NB4 (cell line): ENCODE results near the gene PARD3.
A peak's percentile ranks its signal among the peaks of the same experiment; 100 is the strongest.
"Not testable (repeated sequence)": the region's sequence is repeated elsewhere in the genome, so short reads cannot be mapped to it uniquely, and the experiment has no call there.

Experiments used
- DNase-seq: peaks from one replicate; pipeline ENCODE4 v3.0.0; 2010; ENCODE audit warnings: low read depth
- H3K4me3 ChIP-seq: one replicate; pipeline ENCODE4 v1.5.1; 2011; ENCODE audit warnings: mild to moderate bottlenecking, low read depth, low read length, moderate library complexity
- CTCF ChIP-seq: IDR thresholded peaks from one replicate; pipeline ENCODE4 v1.5.1; 2012; ENCODE audit warnings: low read depth, low read length
- MYC ChIP-seq: IDR thresholded peaks from 2 replicates; pipeline ENCODE4 v1.6.1; 2011; ENCODE audit warnings: low read depth, low read length
- POLR2A ChIP-seq: IDR thresholded peaks from 2 replicates; pipeline ENCODE4 v1.6.1; 2011; ENCODE audit warnings: mild to moderate bottlenecking; ENCODE audit not compliant: insufficient read length; ENCODE audit errors: extremely low read depth
- TF ChIP-seq, protein P1 (sequence below): IDR thresholded peaks from 2 replicates; pipeline ENCODE4 v1.6.1; 2011; ENCODE audit warnings: low read depth, low read length

The PARD3 gene

GRCh38 chr10:34444223-34445183 is 370.6 kb downstream of the PARD3 start:
- H3K4me3 ChIP-seq: no peak overlapping the region
- no peak for TF ChIP-seq MYC
- no peak for DNase-seq

DNA sequence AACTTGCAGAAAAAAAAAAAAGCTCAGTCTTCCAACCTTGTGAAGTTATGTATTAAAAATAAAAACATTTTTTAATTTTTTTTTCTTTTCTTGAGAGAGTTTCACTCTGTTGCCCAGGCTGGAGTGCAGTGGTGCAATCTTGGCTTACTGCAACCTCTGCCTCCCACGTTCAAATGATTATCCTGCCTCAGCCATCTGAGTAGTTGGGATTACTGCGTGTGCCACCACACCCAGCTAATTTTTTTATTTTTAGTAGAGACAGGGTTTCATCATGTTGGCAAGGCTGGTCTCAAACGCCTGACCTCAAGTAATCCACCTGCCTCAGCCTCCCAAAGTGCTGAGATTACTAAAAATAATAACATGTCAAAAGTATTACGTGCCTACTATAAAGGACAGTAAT is 375.7 kb downstream of the PARD3 start:
- not testable (repeated sequence) for H3K4me3 ChIP-seq
- peak; percentile 1 for DNase-seq

- no peak for DNase-seq
- no peak for TF ChIP-seq MYC
- no peak for TF ChIP-seq CTCF
- TF ChIP-seq, protein P1, sequence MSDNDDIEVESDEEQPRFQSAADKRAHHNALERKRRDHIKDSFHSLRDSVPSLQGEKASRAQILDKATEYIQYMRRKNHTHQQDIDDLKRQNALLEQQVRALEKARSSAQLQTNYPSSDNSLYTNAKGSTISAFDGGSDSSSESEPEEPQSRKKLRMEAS: no peak
- no peak overlapping the region for H3K4me3 ChIP-seq
Measured at GRCh38 chr10:34438741-34439140, 376.4 kb downstream of the PARD3 start.

GRCh38 chr10:34437906-34438305 is 377.2 kb downstream of the PARD3 start:
- TF ChIP-seq MYC: no peak
- no peak for TF ChIP-seq CTCF
- TF ChIP-seq, protein P1: no peak
- TF ChIP-seq POLR2A: no peak
- H3K4me3 ChIP-seq: no peak overlapping the region
- DNase-seq: no peak

DNA sequence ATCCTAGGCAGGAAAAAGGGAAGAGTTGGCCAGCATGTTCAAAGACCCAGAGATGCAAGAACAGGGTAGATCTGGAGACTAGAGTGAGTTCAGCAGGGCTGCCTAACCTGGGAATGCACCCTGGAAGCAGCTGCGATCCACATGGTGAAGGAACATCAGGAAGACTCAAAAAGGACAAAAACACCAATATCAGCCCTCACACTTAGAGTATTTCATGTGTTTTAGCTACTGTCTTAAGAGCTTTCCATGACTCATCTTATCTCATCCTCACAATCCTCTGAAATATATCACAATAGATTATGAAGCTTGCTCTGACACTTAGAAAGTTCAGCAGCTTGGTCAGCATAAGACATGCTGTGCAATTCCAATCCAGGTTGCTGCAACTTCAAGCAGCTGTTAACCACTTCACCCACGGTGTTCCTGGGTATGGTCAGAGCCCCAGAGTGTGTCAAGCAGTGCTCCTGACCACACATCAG is 380.9 kb downstream of the PARD3 start:
- H3K4me3 ChIP-seq: no peak overlapping the region
- no peak for TF ChIP-seq CTCF
- TF ChIP-seq POLR2A: no peak
- TF ChIP-seq, protein P1: no peak
- TF ChIP-seq MYC: no peak
- peak; percentile 6 for DNase-seq

DNA sequence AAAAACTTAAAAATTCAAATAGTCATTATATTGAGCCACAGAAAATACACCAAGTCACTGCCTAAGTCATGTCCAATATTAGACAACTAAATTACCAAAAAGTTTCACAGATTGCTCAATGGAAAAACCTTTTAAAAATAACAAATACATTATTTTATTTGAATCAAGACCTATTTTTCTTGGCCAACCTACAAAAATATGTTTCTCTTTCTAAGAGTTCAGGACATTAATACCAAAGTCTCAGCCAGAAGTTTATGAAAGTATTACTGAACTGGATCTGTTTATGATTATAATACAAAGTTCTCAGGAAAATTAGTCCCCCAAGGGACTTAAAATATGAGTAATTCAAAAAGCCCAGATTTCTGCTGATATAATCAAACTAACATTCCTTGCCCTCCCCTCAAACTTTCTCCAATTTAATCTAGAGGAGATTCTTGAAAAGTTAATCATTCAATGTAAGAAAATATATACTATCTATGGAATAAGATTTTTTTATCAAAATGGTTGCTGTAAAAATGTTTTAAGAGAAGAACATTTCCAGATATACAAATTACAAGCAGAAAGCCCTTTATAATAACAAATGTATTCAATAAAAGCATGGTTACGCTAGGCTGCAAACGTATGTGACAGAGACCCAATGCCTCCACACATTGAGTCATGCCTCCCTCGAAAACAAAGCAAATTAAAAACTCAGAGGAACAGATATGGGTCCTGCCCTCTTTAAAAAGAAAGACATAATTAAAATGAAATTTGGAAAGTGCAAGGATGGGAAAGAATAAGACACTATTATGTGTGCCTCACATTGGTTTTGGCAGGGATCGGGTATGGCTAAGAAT is 381.6 kb downstream of the PARD3 start:
- no peak overlapping the region for H3K4me3 ChIP-seq
- no peak for DNase-seq

More for the DNA sequence above, 381.6 kb downstream of the PARD3 start:
- TF ChIP-seq, protein P1: no peak
- TF ChIP-seq CTCF (no peak), POLR2A (no peak), MYC (no peak)
